ENCODE measurements around the gene SLC48A1.

SLC48A1 gene

DNA sequence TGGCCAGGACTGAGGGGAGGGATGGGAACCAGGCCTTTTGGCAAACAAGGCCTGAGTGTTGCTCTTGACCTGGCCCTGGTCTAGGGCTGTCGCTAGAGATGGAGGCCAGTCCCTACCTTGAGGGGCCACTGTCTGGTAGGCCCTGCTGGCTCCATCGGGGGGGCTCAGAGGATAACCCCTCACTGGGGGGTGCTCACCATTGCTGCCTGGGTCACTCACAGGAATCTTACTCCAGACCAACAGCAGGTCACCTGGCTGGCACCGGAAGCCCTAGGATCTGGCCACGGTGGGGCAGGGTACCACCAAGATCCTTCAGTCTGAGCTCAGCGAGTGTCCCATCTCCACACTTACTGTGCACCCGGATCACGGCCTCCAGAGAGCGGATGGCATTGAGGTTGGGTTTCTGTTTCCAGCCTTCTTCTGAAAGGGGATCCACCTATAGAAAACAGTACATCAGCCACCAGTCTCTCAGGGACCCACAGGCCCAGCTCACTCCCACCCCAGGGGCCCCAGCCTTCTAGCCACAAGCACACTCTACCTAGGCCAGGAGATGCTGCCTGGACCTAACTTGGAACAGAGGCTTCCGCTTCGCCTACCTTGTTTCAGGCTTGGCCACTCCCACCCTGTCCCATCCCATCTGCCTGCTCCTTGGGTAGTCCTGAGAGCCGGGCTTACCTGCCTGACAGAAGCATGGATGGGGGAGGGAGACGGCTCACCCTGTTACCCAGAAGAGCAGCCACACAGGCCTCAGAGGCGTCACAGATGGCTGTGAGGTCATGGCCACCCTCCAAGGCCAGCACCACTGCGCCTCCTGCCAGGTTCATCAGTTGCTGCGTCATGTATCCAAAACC lies 12.2 kb downstream of the SLC48A1 start:
- no peak for DNase-seq (ENCODE audit: low spot score)
- TF ChIP-seq, protein P1, sequence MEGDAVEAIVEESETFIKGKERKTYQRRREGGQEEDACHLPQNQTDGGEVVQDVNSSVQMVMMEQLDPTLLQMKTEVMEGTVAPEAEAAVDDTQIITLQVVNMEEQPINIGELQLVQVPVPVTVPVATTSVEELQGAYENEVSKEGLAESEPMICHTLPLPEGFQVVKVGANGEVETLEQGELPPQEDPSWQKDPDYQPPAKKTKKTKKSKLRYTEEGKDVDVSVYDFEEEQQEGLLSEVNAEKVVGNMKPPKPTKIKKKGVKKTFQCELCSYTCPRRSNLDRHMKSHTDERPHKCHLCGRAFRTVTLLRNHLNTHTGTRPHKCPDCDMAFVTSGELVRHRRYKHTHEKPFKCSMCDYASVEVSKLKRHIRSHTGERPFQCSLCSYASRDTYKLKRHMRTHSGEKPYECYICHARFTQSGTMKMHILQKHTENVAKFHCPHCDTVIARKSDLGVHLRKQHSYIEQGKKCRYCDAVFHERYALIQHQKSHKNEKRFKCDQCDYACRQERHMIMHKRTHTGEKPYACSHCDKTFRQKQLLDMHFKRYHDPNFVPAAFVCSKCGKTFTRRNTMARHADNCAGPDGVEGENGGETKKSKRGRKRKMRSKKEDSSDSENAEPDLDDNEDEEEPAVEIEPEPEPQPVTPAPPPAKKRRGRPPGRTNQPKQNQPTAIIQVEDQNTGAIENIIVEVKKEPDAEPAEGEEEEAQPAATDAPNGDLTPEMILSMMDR (IDR thresholded peaks at IDR 0.05; ENCODE audit: extremely low read depth, missing control alignments): no peak

DNA sequence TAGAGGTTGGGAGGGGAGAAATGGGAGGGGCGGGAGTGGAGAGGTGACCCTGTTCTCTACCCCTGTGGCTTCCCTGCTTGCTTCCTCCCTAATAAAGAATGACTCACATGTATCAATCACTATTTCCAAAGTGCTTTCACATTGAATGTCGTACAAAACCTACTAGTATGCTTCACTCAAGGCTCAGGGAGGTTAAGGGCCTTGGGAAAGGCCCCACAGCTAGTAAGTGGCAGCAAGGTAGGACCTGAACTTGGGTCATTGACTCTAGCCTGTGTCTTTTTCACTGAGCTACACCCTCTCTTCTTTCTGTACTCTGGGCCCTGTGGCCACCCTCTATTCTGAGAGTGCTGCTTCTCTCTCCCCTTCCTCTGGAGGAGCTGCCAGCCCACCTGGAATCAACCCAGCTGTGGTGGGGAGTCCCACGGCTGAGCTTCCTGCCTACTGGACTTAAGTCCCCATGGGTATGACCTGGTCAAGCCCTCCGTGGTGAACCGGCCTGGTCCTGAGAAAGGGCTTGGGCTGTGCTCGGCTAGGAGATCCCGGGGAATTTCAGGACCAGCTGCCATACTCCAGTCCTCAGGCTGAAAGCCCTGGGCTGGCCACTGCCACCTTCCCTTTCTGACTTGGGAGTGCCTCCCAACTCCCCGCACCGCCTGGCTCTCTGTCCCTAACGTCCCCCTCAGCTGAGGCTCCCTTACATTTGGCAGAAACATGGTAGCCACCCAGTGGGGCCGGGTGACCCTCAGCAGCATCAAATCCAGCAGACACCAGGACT lies 13.0 kb downstream of the SLC48A1 start:
- DNase-seq (ENCODE audit: low spot score): no peak
- TF ChIP-seq, protein P1 (IDR thresholded peaks at IDR 0.05; ENCODE audit: extremely low read depth, missing control alignments): no peak

DNA sequence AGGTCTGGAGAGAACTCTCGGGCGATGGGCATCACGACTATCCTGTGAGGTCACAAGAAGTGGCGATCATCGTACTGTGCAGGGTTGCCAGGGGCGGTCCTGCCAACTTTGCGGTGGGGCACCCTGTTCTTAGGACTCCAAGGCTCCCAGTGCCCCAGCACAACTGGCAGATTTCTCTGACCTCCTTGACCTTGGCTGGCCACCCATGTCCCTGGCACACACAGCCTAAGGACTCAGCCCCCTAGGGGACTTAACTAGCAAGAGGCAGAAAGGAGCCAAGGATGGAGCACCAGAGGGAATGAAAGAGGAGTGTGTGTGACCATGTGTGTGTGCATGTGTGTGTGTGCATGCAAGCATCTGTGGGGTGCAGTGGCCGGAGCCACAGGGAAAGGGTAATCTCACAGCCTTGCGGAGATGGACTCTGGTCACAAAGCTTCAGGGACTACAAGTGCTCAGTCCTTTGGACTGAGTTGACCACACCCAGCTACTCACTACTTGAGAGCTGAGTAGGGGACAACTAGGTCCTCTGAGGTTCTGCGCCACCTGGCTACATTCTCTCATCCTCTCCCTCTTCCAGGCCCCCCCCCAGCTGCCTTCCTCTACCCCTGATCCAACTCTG lies 13.7 kb downstream of the SLC48A1 start:
- DNase-seq (ENCODE audit: low spot score): no peak
- TF ChIP-seq, protein P1 (IDR thresholded peaks at IDR 0.05; ENCODE audit: extremely low read depth, missing control alignments): no peak

DNA sequence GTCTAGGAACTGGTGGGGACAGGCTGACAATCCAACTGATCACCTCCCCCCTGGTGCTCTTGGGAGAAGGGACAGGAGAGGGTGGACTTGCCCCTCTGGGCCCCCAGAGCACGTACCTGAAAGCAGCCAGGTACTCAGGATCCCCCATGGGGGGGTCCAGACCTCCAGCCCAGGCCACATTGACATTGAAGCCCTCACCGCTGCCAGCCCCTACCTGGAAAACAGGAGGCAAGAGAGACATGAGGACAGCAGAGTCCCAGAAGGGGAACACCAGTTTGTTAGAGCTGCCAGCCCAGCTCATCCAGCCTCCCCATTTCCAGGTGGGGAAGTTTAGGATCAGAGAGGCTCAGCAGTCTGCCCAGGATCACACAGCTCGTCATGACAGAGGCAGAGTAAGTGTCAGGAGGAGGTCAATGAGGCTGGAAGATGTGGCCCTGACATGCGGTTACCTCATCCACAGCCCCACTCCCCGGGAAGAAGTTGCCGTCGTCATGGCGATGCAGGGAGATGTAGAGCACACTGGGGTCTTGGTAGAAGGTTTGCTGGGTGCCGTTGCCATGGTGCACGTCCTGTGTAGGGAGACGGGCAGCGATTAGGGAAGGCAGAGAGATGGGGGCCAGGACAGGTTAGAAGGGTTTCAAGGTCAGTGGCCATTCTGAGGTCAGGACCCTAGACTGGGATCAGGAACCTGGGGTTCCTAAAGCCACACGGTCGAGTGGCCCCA lies 14.7 kb downstream of the SLC48A1 start:
- DNase-seq (ENCODE audit: low spot score): no peak
- TF ChIP-seq, protein P1 (IDR thresholded peaks at IDR 0.05; ENCODE audit: extremely low read depth, missing control alignments): no peak

DNA sequence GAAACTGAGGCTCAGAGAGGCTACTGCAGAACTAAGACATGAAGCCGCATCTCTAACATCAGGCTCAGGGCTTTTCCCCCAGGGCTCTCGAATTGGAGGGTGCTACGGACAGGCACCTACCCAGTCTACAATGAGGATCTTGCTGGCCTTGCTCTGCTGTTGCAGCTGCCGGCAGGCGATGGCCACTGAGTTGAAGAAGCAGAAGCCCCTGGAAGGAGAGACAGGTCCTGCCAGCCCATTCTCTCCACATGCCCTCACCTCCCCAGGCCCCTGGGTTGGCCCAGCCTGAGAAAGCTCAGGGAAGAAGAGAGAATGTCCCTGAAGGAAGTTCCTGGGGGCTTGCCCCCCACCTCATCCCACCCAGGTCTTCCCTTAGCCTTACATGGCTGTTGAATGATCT lies 16.1 kb downstream of the SLC48A1 start:
- DNase-seq (ENCODE audit: low spot score): no peak
- TF ChIP-seq, protein P1 (IDR thresholded peaks at IDR 0.05; ENCODE audit: extremely low read depth, missing control alignments): no peak

DNA sequence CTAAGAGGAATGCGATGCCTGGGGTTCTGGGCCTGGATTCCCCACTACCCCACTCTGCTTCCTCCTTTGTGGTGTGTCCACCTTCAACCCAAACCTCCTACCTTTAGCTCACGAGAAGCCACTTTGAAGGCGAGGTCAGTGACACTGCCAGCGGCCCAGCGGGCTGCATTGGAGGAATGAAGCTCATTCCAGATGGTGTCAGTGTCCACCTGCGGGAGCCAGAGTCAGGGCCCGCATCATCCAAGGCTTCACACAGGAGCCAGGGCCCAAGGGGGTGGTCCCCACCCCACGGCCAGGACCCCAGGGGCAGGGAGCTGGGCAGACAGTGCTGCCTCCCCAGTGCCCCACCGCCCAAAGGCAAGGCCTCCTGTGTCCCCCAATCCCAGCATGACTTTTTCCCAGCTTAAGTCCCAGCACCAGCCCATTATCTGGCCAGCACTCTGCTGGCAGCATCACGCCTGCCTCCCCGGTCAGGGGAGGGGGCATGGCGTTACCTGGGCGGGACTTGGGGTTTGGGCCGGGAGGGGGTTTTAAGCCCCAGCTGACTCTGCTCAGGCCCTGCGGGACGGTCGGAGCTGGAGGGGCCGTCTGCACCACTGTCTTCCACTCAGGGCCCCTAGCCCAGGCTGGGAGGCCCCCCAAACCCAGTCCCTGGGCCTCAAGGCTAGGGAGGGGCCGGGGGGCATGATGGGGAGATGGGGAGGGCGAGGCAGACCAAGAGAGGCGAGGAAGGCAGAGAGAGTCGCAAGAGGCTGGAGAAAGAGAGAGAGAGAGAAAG lies 16.9 kb downstream of the SLC48A1 start:
- TF ChIP-seq, protein P1 (IDR thresholded peaks at IDR 0.05; ENCODE audit: extremely low read depth, missing control alignments): no peak
- DNase-seq (ENCODE audit: low spot score): no peak
